Coronary artery (tissue), 2 donors: ENCODE data around the gene SIPA1L2.
A peak's percentile ranks its signal among the peaks of the same experiment; 100 is the strongest.

Source experiments
- DNase-seq: peaks from one replicate; pipeline ENCODE4 v3.0.0-alpha.2; 2017; ENCODE audit warnings: low spot score
- H3K27ac ChIP-seq, 2 donors: fragments of 200-600 bp; sonication (generic); one replicate each; pipeline ENCODE4 v1.5.1; 2016 to 2019
- H3K4me3 ChIP-seq: fragments of 200-600 bp; sonication (generic); 2 replicates; pipeline ENCODE4 v1.5.1; 2016; ENCODE audit warnings: mild to moderate bottlenecking, moderate library complexity
- CTCF ChIP-seq: fragments of 200-600 bp; sonication (generic); IDR thresholded peaks from one replicate; pipeline ENCODE4 v1.5.1; 2019; ENCODE audit warnings: antibody characterized with exemption

SIPA1L2 gene

GRCh38 chr1:232626452-232626851 is 3.5 kb downstream of the SIPA1L2 start:
- no peak for DNase-seq
- no peak for TF ChIP-seq CTCF
- Histone ChIP-seq H3K4me3 (no peak overlapping the region), H3K27ac (no peak overlapping the region)

DNA sequence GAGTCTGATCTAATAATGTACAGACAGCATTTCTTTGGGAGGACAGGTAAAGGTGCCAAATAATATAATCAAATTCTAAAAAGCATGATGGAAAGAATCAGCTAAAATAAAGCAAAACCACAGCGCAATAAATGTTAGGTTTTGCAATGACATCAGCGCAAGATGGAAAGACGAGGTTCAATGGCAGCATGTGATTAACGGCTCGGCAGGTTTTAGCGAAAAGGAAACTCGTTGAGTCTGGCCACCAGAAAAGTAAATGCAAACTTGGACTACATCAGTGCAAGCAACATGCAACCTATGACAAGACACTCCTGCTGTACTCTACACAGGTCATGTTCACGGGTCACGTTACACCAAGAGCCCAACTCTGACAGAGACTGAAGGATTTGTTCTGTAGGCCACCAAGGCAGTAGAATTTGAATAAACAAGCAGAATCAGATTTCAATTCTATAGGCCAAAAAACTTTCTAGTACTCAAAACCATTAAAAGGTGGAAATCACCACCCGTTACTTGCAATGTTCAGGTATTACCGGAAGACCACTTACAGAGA is 4.5 kb downstream of the SIPA1L2 start:
- no peak overlapping the region for H3K27ac ChIP-seq
- H3K4me3 ChIP-seq = no peak overlapping the region

DNA sequence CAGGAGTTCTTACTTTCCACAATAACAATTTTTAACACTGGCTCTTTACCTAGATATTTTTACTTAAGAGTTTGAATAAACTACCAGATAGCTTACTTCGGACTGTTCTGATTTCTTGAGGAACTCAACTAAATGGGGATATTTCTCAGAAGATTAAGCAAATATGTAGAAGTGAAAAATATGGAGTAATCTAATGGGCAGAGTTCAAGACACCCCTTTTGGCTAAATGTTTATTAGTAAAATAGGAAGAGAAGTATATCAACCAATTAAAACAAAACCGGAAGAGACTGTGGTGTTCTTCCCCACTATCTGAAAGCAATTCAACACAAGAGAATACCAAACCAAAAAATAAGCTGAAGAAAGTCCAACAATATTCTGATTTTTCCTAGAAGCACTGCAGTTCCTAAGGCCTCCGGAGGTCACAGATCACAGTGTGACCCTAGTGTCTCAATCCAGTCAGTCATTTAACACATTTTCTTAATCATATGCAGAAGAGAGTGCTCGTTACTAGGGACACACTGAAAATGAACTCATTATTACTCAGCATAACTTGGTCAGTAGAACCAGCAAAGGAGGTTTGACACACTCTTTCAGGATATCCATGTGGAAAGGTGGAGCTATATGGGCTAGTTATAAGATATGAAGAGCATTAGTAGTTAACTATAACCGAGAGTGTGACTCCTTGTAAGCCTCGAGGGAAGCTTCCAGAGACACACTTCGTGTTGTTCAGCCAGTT is 5.2 kb downstream of the SIPA1L2 start:
- Histone ChIP-seq H3K4me3 (peak overlapping the region; percentile 29), H3K27ac (peak overlapping the region in 1 of 2 donors; percentile 38)
- DNase-seq = no peak
- no peak for TF ChIP-seq CTCF

More for the DNA sequence above, 4.5 kb downstream of the SIPA1L2 start:
- TF ChIP-seq CTCF = no peak
- no peak for DNase-seq

DNA sequence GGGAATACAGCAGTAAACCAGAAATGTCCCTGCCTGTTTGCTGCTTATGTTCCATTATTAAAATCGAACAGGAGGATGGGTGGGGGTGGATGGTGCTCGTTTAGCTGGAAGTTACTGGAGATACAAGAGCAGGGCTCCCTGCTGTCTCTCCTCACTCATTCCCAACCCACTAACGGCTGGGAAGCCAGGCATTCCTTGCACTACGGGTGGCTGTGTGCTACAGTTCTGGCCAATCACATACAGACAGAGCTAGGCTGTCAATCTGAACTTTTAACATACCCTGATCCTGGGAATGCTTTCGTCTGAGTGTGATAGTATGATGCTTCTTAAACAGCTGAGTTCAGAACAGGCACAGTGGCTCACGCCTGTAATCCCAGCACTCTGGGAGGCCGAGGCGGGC is 7.0 kb downstream of the SIPA1L2 start:
- Histone ChIP-seq H3K27ac (peak overlapping the region in 1 of 2 donors; percentile 38), H3K4me3 (no peak overlapping the region)
- no peak for TF ChIP-seq CTCF
- DNase-seq = no peak

GRCh38 chr1:232622378-232622777 is 7.6 kb downstream of the SIPA1L2 start:
- Histone ChIP-seq H3K4me3 (no peak overlapping the region), H3K27ac (peak overlapping the region in 1 of 2 donors; percentile 38)
- DNase-seq = no peak
- TF ChIP-seq CTCF = no peak

DNA sequence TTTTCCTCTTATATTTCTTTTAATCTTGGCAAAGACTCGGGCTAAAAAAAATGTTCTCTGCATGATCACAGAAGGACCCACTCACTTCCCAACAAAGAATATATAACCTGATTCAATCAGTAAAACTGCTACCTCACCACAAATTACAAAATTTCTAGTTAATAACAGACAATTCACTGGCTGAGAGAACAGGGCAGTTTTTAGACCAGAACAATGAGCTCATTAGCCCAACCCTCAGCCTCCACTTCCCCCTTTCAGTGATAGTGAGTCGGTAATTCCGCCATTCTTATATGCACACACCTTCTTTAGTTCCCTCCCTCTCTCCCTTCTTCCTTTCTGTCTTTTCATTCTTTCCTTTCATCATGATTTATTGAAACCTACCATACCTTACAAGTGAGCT is 8.9 kb downstream of the SIPA1L2 start:
- Histone ChIP-seq H3K4me3 (no peak overlapping the region), H3K27ac (peak overlapping the region; percentile 76 to 77)
- TF ChIP-seq CTCF = no peak
- no peak for DNase-seq

DNA sequence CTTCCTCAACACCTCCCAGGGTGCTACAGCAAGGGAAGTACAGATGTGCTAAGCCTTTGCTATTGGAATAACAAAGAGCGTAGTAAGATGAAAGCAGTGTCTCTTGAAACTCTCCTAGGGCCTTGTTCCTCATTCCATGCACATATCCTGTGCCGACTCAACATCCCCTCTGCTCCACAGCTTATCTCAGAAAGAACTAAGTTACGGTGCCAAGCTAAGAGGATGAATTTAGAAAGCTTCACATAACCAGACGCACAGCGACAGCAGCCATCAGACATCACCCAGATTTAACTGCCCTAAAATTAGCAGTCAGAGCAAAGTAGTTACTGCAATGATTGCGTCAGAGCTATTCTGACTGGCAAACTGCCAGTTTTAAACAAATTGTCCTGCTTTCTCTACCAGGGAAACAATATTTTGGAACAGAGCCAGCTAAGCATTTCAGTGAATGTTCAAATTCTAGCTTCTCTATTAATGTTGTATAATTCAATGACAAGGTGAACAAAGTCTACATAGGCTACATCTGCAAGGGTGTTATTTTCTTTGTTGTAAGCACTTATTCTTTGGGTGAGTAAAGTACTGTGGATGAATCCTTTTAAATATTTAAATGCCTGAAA is 9.5 kb downstream of the SIPA1L2 start:
- peak overlapping the region; percentile 76 to 77 for H3K27ac ChIP-seq
- no peak for DNase-seq
- peak overlapping the region; percentile 44 for H3K4me3 ChIP-seq
- TF ChIP-seq CTCF = no peak
